ENCODE measurements around the gene CCNB3. TPM values are rescaled to one million over a fixed set of nuclear protein-coding genes. Genes with fewer than 3 reads are reported as not detected.

Gene CCNB3
- polyA plus RNA-seq, 1 of the 3 experiments (the other 2 are of a cell fraction): 1.8 TPM

GRCh38 chrX:50202539-50202938, 2.0 kb upstream of the CCNB3 start:
- no peak overlapping the region for H3K9ac ChIP-seq
- POLR2A ChIA-PET: no interaction called here
- no peaks in the 10 kb centered on the region for H3K79me2 ChIP-seq (ENCODE audit: insufficient read depth)
- no peaks in the 10 kb centered on the region for H3K36me3 ChIP-seq (replicated peaks in 1 of 2; ENCODE audit: control insufficient read depth in 1 of 2, insufficient read depth in 2 of 2, low read length in 1 of 2)
- H2AFZ ChIP-seq (ENCODE audit: low read depth): no peak overlapping the region
- H3K4me1 ChIP-seq (ENCODE audit: control insufficient read depth in 1 of 2, insufficient read depth in 2 of 2, low read depth in 1 of 2, low read length in 1 of 2): peaks cover 2 to 5% of the 10 kb centered on the region in 2 experiments; a peak in 1 of 4 replicates
- no peaks in the 10 kb centered on the region for H3K9me2 ChIP-seq
- no peak overlapping the region for H3K4me2 ChIP-seq
- WGBS (ENCODE audit: low lambda C conversion rate): 18% methylated on average over 3 of the region's 3 CpGs
- H3K4me3 ChIP-seq (ENCODE audit: low read depth in 2 of 2, low read length in 1 of 2): no peak overlapping the region
- H3K27me3 ChIP-seq (ENCODE audit: insufficient read depth): no peaks in the 10 kb centered on the region; the same call in 1 of the 2 replicates
- H3K9me3 ChIP-seq: no peaks in the 10 kb centered on the region
- TF ChIP-seq SMC3 (IDR thresholded peaks at IDR 0.05; ENCODE audit: low read depth, low read length): no peak
- no peaks in the 10 kb centered on the region for H3F3A ChIP-seq (replicated peaks; ENCODE audit: insufficient read depth)
- H3K27ac ChIP-seq (ENCODE audit: low read depth in 2 of 2, low read length in 1 of 2): no peak overlapping the region
- CTCF ChIA-PET: interaction anchor here (0.8 to 2.5 kb wide), 2 partner anchors 103 to 287 kb away, joined by 3 to 6 read pairs; no protein-coding TSS in a partner anchor
- no peak for DNase-seq
- no peaks in the 10 kb centered on the region for H4K20me1 ChIP-seq (ENCODE audit: insufficient read depth)

DNA sequence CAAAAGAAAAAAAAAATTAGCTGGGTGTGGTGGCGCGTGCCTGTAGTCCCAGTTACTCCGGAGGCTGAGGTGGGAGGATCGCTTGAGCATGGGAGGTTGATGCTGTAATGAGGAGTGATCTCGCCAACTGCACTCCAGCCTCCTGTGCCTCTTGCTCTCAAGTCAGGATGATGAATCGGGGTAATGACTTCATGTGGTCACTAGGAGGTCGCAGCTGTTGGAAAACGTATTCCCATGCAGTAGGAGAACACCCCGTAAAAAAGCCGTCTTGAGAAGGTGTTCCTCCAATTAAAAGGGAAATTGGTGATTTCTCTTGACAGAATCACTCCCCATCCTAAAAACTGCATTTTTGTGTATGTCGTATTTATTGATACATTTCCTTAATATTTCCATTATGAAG, 2.2 kb downstream of the CCNB3 start:
- H2AFZ ChIP-seq (ENCODE audit: low read depth): no peak overlapping the region
- H3K36me3 ChIP-seq (replicated peaks in 1 of 2; ENCODE audit: control insufficient read depth in 1 of 2, insufficient read depth in 2 of 2, low read length in 1 of 2): no peaks in the 10 kb centered on the region
- DNase-seq: no peak
- H3K4me3 ChIP-seq (ENCODE audit: low read depth in 2 of 2, low read length in 1 of 2): no peak overlapping the region
- H3K27ac ChIP-seq (ENCODE audit: low read depth in 2 of 2, low read length in 1 of 2): no peak overlapping the region
- no peaks in the 10 kb centered on the region for H3K79me2 ChIP-seq (ENCODE audit: insufficient read depth)
- POLR2A ChIA-PET: no interaction called here
- no peaks in the 10 kb centered on the region for H3F3A ChIP-seq (replicated peaks; ENCODE audit: insufficient read depth)
- no peaks in the 10 kb centered on the region for H4K20me1 ChIP-seq (ENCODE audit: insufficient read depth)
- H3K4me1 ChIP-seq (ENCODE audit: control insufficient read depth in 1 of 2, insufficient read depth in 2 of 2, low read depth in 1 of 2, low read length in 1 of 2): peaks cover 2 to 5% of the 10 kb centered on the region in 2 experiments; a peak in 1 of 4 replicates
- CTCF ChIA-PET: interaction anchor here (4.2 kb wide), 1 partner anchor 106 kb away, joined by 34 read pairs; no protein-coding TSS in a partner anchor
- H3K9me3 ChIP-seq: no peaks in the 10 kb centered on the region
- H3K9me2 ChIP-seq: no peaks in the 10 kb centered on the region
- peaks cover 6% of the 10 kb centered on the region; the same call in 1 of the 2 replicates for H3K27me3 ChIP-seq (ENCODE audit: insufficient read depth)
- WGBS (ENCODE audit: low lambda C conversion rate): 40% methylated on average over 10 of the region's 11 CpGs
- H3K9ac ChIP-seq: no peak overlapping the region
- no peak overlapping the region for H3K4me2 ChIP-seq
- TF ChIP-seq GABPA (IDR thresholded peaks at IDR 0.05; ENCODE audit: low read depth) (no peak), SMC3 (IDR thresholded peaks at IDR 0.05; ENCODE audit: low read depth, low read length) (no peak), RFX5 (IDR thresholded peaks at IDR 0.05; ENCODE audit: low read length) (no peak), TEAD4 (IDR thresholded peaks at IDR 0.05; ENCODE audit: borderline replicate concordance, insufficient read depth) (no peak), NRF1 (IDR thresholded peaks at IDR 0.05; ENCODE audit: low read depth, low read length) (no peak), FOSL2 (IDR thresholded peaks at IDR 0.05; ENCODE audit: borderline replicate concordance, low read depth) (no peak), TAF1 (IDR thresholded peaks at IDR 0.05; ENCODE audit: borderline replicate concordance, low read depth, low read length) (no peak), FOXM1 (IDR thresholded peaks at IDR 0.05; ENCODE audit: low read depth) (no peak), RXRA (IDR thresholded peaks at IDR 0.05; ENCODE audit: borderline replicate concordance, low read depth) (no peak), MAX (IDR thresholded peaks at IDR 0.05; ENCODE audit: low read depth) (no peak), RCOR1 (IDR thresholded peaks at IDR 0.05; ENCODE audit: low read length) (no peak), IRF3 (IDR thresholded peaks at IDR 0.05; ENCODE audit: low read depth, low read length) (no peak), NFIC (IDR thresholded peaks at IDR 0.05; ENCODE audit: borderline replicate concordance) (no peak), EZH2phosphoT487 (IDR thresholded peaks at IDR 0.05; ENCODE audit: borderline replicate concordance, low read depth) (no peak), CTCF (IDR thresholded peaks at IDR 0.05) (no peak)
- TF ChIP-seq, protein P1, sequence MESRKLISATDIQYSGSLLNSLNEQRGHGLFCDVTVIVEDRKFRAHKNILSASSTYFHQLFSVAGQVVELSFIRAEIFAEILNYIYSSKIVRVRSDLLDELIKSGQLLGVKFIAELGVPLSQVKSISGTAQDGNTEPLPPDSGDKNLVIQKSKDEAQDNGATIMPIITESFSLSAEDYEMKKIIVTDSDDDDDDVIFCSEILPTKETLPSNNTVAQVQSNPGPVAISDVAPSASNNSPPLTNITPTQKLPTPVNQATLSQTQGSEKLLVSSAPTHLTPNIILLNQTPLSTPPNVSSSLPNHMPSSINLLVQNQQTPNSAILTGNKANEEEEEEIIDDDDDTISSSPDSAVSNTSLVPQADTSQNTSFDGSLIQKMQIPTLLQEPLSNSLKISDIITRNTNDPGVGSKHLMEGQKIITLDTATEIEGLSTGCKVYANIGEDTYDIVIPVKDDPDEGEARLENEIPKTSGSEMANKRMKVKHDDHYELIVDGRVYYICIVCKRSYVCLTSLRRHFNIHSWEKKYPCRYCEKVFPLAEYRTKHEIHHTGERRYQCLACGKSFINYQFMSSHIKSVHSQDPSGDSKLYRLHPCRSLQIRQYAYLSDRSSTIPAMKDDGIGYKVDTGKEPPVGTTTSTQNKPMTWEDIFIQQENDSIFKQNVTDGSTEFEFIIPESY (IDR thresholded peaks at IDR 0.05; ENCODE audit: borderline replicate concordance, low read depth): no peak
- TF ChIP-seq, protein P2, sequence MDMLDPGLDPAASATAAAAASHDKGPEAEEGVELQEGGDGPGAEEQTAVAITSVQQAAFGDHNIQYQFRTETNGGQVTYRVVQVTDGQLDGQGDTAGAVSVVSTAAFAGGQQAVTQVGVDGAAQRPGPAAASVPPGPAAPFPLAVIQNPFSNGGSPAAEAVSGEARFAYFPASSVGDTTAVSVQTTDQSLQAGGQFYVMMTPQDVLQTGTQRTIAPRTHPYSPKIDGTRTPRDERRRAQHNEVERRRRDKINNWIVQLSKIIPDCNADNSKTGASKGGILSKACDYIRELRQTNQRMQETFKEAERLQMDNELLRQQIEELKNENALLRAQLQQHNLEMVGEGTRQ (IDR thresholded peaks at IDR 0.05; ENCODE audit: borderline replicate concordance, low read depth, low read length): no peak
- TF ChIP-seq, protein P3, sequence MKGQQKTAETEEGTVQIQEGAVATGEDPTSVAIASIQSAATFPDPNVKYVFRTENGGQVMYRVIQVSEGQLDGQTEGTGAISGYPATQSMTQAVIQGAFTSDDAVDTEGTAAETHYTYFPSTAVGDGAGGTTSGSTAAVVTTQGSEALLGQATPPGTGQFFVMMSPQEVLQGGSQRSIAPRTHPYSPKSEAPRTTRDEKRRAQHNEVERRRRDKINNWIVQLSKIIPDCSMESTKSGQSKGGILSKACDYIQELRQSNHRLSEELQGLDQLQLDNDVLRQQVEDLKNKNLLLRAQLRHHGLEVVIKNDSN (IDR thresholded peaks at IDR 0.05; ENCODE audit: borderline replicate concordance, low read depth): no peak

All from SK-N-SH (cell line).